CD4-positive, alpha-beta T cell (primary cell): Measurements from ENCODE around the gene CTTNBP2. TPM values are rescaled to one million over a fixed set of nuclear protein-coding genes. Genes with fewer than 3 reads are reported as not detected.

Experiments used
- ATAC-seq: fragments of 200-7000 bp; cut with Tn5 transposase; one replicate; pipeline ENCODE4 v1.10.0; 2022; ENCODE audit warnings: mild to moderate bottlenecking; ENCODE audit not compliant: poor library complexity
- CTCF ChIA-PET: fragments of 350-600 bp; sonication (Branson Sonifier 250); formaldehyde crosslinking; loops from one replicate; lab custom pipeline; 2021; ENCODE audit warnings: antibody characterized with exemption, inconsistent platforms; lab: Charles Lee
- POLR2A ChIA-PET: fragments of 350-600 bp; sonication (Branson Sonifier 250); formaldehyde crosslinking; loops from one replicate; lab custom pipeline; 2021; ENCODE audit warnings: antibody characterized with exemption, inconsistent platforms; lab: Charles Lee
- DNase-seq, 14 experiments: peaks; one replicate each; pipeline ENCODE4 v3.0.0-alpha.2; 2013 to 2020; ENCODE audit warnings: mixed read lengths in 2 of 14
- H3K27ac ChIP-seq, 2 donors: one replicate each; pipeline versions ENCODE4 v1.5.1 to v1.7.0; 2013; ENCODE audit warnings: low read length in 2 of 2, low read depth in 1 of 2, mild to moderate bottlenecking in 1 of 2
- H3K27me3 ChIP-seq, 2 experiments: 1 replicate in 1 of 2; 2 replicates in 1 of 2; pipeline versions ENCODE4 v1.6.1 to v1.7.0; 2013; ENCODE audit warnings: low read length in 2 of 2, control low read depth in 1 of 2, mild to moderate bottlenecking in 1 of 2, moderate library complexity in 1 of 2; ENCODE audit not compliant: insufficient read depth in 2 of 2, control insufficient read depth in 1 of 2
- H3K36me3 ChIP-seq: one replicate; pipeline ENCODE4 v1.6.1; 2013; ENCODE audit warnings: low read length, control low read depth; ENCODE audit not compliant: insufficient read depth
- H3K4me1 ChIP-seq: one replicate; pipeline ENCODE4 v1.6.1; 2013; ENCODE audit warnings: low read length, control low read depth; ENCODE audit not compliant: insufficient read depth
- H3K4me3 ChIP-seq: one replicate; pipeline ENCODE4 v1.5.1; 2013; ENCODE audit warnings: mild to moderate bottlenecking, low read length, moderate library complexity
- H3K9me3 ChIP-seq, 2 experiments: 1 replicate in 1 of 2; 2 replicates in 1 of 2; pipeline versions ENCODE4 v1.6.1 to v1.7.0; 2013; ENCODE audit warnings: low read length in 2 of 2, mild to moderate bottlenecking in 2 of 2, control low read depth in 1 of 2, moderate library complexity in 1 of 2; ENCODE audit not compliant: control insufficient read depth in 1 of 2, insufficient read depth in 1 of 2
- H3K27ac Mint-ChIP-seq: one replicate; pipeline ENCODE4 v1.8.0; 2020; ENCODE audit warnings: mixed read lengths
- H3K27me3 Mint-ChIP-seq: one replicate; pipeline ENCODE4 v1.8.0; 2021; ENCODE audit warnings: mixed read lengths
- H3K36me3 Mint-ChIP-seq: one replicate; pipeline ENCODE4 v1.8.0; 2021; ENCODE audit warnings: low read depth, mixed read lengths
- H3K4me1 Mint-ChIP-seq: one replicate; pipeline ENCODE4 v1.8.0; 2021; ENCODE audit warnings: low read depth, mixed read lengths
- H3K4me3 Mint-ChIP-seq: one replicate; pipeline ENCODE4 v1.8.0; 2020; ENCODE audit warnings: mild to moderate bottlenecking, mixed read lengths
- H3K9me3 Mint-ChIP-seq: one replicate; pipeline ENCODE4 v1.8.0; 2020; ENCODE audit warnings: mixed read lengths
- CTCF ChIP-seq: fragments of 200-600 bp; IDR thresholded peaks from one replicate; pipeline ENCODE4 v1.8.0; 2022; ENCODE audit warnings: antibody characterized with exemption, mild to moderate bottlenecking
- intact Hi-C, 2 experiments: fragments of 100-400 bp; cut with DNase I in 1 of 2; cut with micrococcal nuclease in 1 of 2; formaldehyde crosslinking; loops; one replicate each; pipeline versions ENCODE4 v1.15.1 to v1.9.0; 2023 to 2025; cut with DNase I, micrococcal nuclease
- total RNA-seq, 174 experiments: library from RNA in 2 of 174; stranded (reverse) in 2 of 174; gene quantifications; one replicate each; pipeline ENCODE4 v1.2.3 and lab custom pipeline; 2021 to 2026

CTTNBP2 gene
- total RNA-seq, 2 experiments from 2014 or later: not detected

GRCh38 chr7:117664047-117664446, 209.2 kb downstream of the CTTNBP2 start:
- Mint-ChIP-seq H3K4me1 (no peaks in the 10 kb centered on the region), H3K4me3 (no peak overlapping the region), H3K9me3 (peaks cover 2% of the 10 kb centered on the region), H3K27me3 (no peaks in the 10 kb centered on the region), H3K36me3 (no peaks in the 10 kb centered on the region), H3K27ac (no peak overlapping the region)
- Histone ChIP-seq H3K27ac (no peak overlapping the region), H3K9me3 (no peaks in the 10 kb centered on the region), H3K4me1 (no peaks in the 10 kb centered on the region), H3K4me3 (no peak overlapping the region), H3K27me3 (no peaks in the 10 kb centered on the region), H3K36me3 (no peaks in the 10 kb centered on the region)
- CTCF ChIA-PET: no interaction called here
- intact Hi-C loops: no loop called here
- no peak for TF ChIP-seq CTCF
- POLR2A ChIA-PET: no interaction called here
- ATAC-seq (no peak), DNase-seq (no peak)

- no peak overlapping the region for H3K27ac ChIP-seq
- intact Hi-C loops: no loop called here
- no peak overlapping the region for H3K4me3 ChIP-seq
- no peaks in the 10 kb centered on the region for H3K4me1 ChIP-seq
- H3K27me3 ChIP-seq: no peaks in the 10 kb centered on the region
- TF ChIP-seq CTCF: no peak
- POLR2A ChIA-PET: no interaction called here
- H3K27ac Mint-ChIP-seq: no peak overlapping the region
- H3K27me3 Mint-ChIP-seq: no peaks in the 10 kb centered on the region
- H3K4me1 Mint-ChIP-seq: no peaks in the 10 kb centered on the region
- peaks cover 8% of the 10 kb centered on the region for H3K9me3 Mint-ChIP-seq
- CTCF ChIA-PET: no interaction called here
- ATAC-seq: no peak
- no peaks in the 10 kb centered on the region for H3K36me3 Mint-ChIP-seq
- no peaks in the 10 kb centered on the region for H3K9me3 ChIP-seq
- DNase-seq: no peak
- H3K4me3 Mint-ChIP-seq: no peak overlapping the region
- no peaks in the 10 kb centered on the region for H3K36me3 ChIP-seq
These were observed 211.9 kb downstream of the CTTNBP2 start for GRCh38 chr7:117661328-117661727.
